ENCODE measurements around the gene B3GNT8. TPM values are rescaled to one million over a fixed set of nuclear protein-coding genes. Genes with fewer than 3 reads are reported as not detected.
"Not testable (repeated sequence)": the region's sequence is repeated elsewhere in the genome, so short reads cannot be mapped to it uniquely, and the experiment has no call there.

The B3GNT8 gene
- total and polyA plus RNA-seq, 2 donors: 0.94 to 4.1 TPM

DNA sequence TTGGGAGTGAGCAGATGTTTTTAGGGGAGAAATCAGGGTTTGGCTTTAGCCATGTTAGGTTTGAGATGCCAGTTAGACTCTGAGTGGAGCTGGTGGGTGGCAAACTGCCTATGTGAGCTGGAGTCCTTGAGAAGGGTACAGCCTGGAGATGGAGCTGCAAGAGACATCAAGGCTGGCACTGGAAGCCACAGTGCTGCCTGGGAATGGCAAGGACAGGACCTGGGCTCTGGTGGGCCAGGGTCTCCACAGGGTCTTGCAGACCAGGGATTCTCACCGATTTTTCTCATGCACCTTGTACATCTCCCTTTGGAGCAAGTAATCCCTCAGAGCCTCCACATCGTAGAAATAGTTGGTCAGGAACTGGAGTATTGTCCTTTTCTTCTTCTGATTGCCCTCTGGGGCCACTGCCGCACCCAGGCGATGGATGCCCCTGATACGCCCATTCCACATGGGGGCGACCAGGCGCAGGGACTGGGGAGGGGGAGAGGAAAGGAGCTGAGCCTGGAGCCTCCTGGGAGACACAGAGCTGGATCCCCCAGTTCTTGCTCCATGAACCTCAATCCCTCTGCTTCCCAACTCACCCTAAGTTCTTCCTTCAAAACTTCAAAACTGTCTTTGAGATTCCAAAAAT lies 10.9 kb upstream of the B3GNT8 start:
- H3K4me3 ChIP-seq (ENCODE audit: low read length in 2 of 2): no peak overlapping the region
- no peak overlapping the region for H3K27ac ChIP-seq (ENCODE audit: low read depth in 1 of 2, low read length in 1 of 2)
- H3K9me3 ChIP-seq (ENCODE audit: control insufficient read depth in 2 of 2, insufficient read depth in 1 of 2, low read length in 1 of 2): no peaks in the 10 kb centered on the region
- H3K4me1 ChIP-seq (ENCODE audit: control insufficient read depth in 2 of 2, insufficient read depth in 2 of 2, low read length in 2 of 2): peaks cover 4 to 13% of the 10 kb centered on the region in 2 donors
- WGBS: 97% methylated on average over 7 of the region's 7 CpGs
- no peak for DNase-seq (ENCODE audit: low read depth in 6 of 9, low spot score in 9 of 9)
- H3K27me3 ChIP-seq (ENCODE audit: control insufficient read depth in 2 of 2, insufficient read depth in 1 of 2, low read length in 1 of 2): no peaks in the 10 kb centered on the region
- H3K36me3 ChIP-seq (ENCODE audit: control insufficient read depth in 2 of 2, insufficient read depth in 2 of 2, low read length in 1 of 2): peaks cover 4 to 18% of the 10 kb centered on the region in 2 donors

DNA sequence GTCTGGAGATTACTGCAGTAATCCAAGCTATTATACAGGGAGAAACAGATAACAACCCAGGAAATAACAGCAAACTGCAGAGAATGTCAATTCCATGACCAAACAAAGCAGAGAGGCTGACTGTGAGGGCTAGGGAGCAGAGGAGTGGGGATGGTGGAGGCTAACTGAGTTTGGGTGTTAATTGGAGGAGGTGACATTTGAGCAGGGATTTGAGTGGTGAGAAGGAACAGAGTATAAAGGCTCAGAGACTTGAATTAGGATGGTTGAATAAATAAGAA lies 9.4 kb upstream of the B3GNT8 start:
- Histone ChIP-seq H3K9me3 (ENCODE audit: control insufficient read depth in 2 of 2, insufficient read depth in 1 of 2, low read length in 1 of 2) (no peaks in the 10 kb centered on the region), H3K4me3 (ENCODE audit: low read length in 2 of 2) (no peak overlapping the region), H3K36me3 (ENCODE audit: control insufficient read depth in 2 of 2, insufficient read depth in 2 of 2, low read length in 1 of 2) (peaks cover 18 to 33% of the 10 kb centered on the region in 2 donors), H3K4me1 (ENCODE audit: control insufficient read depth in 2 of 2, insufficient read depth in 2 of 2, low read length in 2 of 2) (peaks cover 4 to 13% of the 10 kb centered on the region in 2 donors), H3K27ac (ENCODE audit: low read depth in 1 of 2, low read length in 1 of 2) (no peak overlapping the region), H3K27me3 (ENCODE audit: control insufficient read depth in 2 of 2, insufficient read depth in 1 of 2, low read length in 1 of 2) (no peaks in the 10 kb centered on the region)
- DNase-seq (ENCODE audit: low read depth in 6 of 9, low spot score in 9 of 9): no peak

DNA sequence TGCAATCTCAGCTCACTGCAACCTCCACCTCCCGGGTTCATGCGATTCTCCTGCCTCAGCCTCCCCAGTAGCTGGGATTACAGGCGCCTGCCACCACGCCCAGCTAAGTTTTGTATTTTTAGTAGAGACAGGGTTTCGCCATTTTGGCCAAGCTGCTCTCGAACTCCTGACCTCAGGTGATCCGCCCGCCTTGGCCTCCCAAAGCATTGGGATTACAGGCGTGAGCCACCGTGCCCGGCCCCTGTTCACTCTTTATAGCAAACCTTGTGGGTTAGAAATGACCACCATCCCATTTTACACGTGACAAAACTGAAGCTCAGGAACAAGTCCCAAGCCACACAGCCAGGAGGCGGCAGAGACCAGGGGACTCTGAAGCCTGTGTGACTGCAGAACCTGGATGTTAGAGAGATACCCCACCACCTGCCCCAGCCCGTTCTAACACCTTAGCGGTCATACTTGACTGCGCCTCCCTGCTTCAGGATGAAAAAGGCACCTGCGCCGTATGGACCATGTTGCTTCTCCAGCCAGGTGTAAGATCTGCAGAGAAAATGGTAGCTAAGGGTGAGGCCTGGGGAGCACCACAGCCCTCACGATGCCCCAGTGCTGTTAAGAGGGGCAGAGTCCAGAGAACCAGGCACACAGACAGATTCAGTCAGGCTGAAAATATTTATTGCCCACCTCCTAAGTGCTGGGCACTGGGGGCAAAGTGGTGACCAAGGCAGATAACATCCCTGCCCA lies 8.9 kb upstream of the B3GNT8 start:
- Histone ChIP-seq H3K4me3 (ENCODE audit: low read length in 2 of 2) (no peak overlapping the region), H3K27me3 (ENCODE audit: control insufficient read depth in 2 of 2, insufficient read depth in 1 of 2, low read length in 1 of 2) (no peaks in the 10 kb centered on the region), H3K9me3 (ENCODE audit: control insufficient read depth in 2 of 2, insufficient read depth in 1 of 2, low read length in 1 of 2) (no peaks in the 10 kb centered on the region), H3K4me1 (ENCODE audit: control insufficient read depth in 2 of 2, insufficient read depth in 2 of 2, low read length in 2 of 2) (peaks cover 4 to 13% of the 10 kb centered on the region in 2 donors), H3K36me3 (ENCODE audit: control insufficient read depth in 2 of 2, insufficient read depth in 2 of 2, low read length in 1 of 2) (peaks cover 22 to 38% of the 10 kb centered on the region in 2 donors), H3K27ac (ENCODE audit: low read depth in 1 of 2, low read length in 1 of 2) (no peak overlapping the region)
- 98% methylated on average over 19 of the region's 19 CpGs for WGBS
- no peak for DNase-seq (ENCODE audit: low read depth in 6 of 9, low spot score in 9 of 9)

DNA sequence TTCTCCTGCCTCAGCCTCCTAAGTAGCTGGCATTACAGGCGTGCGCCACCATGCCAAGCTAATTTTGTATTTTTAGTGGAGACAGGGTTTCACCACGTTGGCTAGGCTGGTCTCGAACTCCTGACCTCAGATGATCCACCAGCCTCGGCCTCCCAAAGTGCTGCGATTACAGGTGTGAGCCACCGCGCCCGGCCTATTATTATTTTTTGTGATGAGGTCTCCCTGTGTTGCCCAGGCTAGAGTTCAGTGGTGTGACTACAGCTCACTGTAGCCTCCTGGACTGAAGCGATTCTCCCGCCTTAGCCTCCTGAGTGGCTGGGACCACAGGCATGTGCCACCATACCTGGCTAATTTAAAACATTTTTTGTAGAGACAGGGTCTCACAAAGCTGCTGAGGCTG lies 8.2 kb upstream of the B3GNT8 start:
- 98% methylated on average over 11 of the region's 11 CpGs for WGBS
- H3K4me3 ChIP-seq (ENCODE audit: low read length in 2 of 2); H3K9me3 ChIP-seq (ENCODE audit: control insufficient read depth in 2 of 2, insufficient read depth in 1 of 2, low read length in 1 of 2); H3K27ac ChIP-seq (ENCODE audit: low read depth in 1 of 2, low read length in 1 of 2); H3K27me3 ChIP-seq (ENCODE audit: control insufficient read depth in 2 of 2, insufficient read depth in 1 of 2, low read length in 1 of 2); DNase-seq (ENCODE audit: low read depth in 6 of 9, low spot score in 9 of 9): not testable (repeated sequence)
- H3K4me1 ChIP-seq (ENCODE audit: control insufficient read depth in 2 of 2, insufficient read depth in 2 of 2, low read length in 2 of 2): peaks cover 4 to 13% of the 10 kb centered on the region in 2 donors
- H3K36me3 ChIP-seq (ENCODE audit: control insufficient read depth in 2 of 2, insufficient read depth in 2 of 2, low read length in 1 of 2): peaks cover 27 to 40% of the 10 kb centered on the region in 2 donors

DNA sequence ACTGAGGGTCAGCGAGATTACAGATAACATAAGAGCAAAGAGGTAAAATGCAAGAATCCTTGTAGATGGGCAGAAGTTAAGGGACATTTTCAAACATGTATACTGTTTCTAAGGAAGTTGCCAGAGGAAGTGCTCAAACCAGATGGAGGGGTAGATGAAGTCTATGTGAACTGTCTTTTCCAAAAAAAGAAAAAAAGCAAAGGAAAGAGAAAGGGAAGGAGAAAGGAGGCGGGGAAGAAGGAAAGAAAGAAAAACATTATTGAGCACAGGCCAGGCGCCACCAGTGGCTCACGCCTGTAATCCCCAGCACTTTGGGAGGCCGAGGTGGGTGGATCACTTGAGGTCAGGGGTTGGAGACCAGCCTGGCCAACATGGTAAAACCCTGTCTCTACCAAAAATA lies 7.3 kb upstream of the B3GNT8 start:
- peaks cover 27 to 40% of the 10 kb centered on the region in 2 donors for H3K36me3 ChIP-seq (ENCODE audit: control insufficient read depth in 2 of 2, insufficient read depth in 2 of 2, low read length in 1 of 2)
- WGBS: 92% methylated on average over 5 of the region's 5 CpGs

DNA sequence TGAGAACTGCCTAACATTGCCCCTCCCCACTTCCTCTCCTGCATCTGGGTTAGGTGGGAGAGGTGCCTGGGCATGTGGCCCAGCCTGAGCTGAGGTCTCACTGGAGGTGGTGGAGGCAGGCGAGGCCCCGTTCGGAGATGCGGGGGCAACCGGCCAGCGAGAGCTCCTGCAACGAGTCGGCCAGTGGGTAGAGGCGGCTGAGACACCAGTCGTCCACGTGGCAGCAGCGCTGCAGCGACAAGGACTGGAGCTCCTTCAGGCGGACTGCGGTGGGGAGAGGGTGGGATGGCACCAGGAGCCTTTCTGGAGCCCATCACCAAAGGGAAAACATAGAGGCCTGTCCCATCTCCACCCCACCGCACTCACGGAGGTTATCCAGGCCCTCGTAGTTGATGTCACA lies 6.0 kb upstream of the B3GNT8 start:
- Histone ChIP-seq H3K36me3 (ENCODE audit: control insufficient read depth in 2 of 2, insufficient read depth in 2 of 2, low read length in 1 of 2) (peaks cover 29 to 43% of the 10 kb centered on the region in 2 donors), H3K4me3 (ENCODE audit: low read length in 2 of 2) (no peak overlapping the region), H3K27ac (ENCODE audit: low read depth in 1 of 2, low read length in 1 of 2) (no peak overlapping the region), H3K27me3 (ENCODE audit: control insufficient read depth in 2 of 2, insufficient read depth in 1 of 2, low read length in 1 of 2) (no peaks in the 10 kb centered on the region), H3K9me3 (ENCODE audit: control insufficient read depth in 2 of 2, insufficient read depth in 1 of 2, low read length in 1 of 2) (no peaks in the 10 kb centered on the region), H3K4me1 (ENCODE audit: control insufficient read depth in 2 of 2, insufficient read depth in 2 of 2, low read length in 2 of 2) (peaks cover 7 to 10% of the 10 kb centered on the region in 2 donors)
- no peak for DNase-seq (ENCODE audit: low read depth in 6 of 9, low spot score in 9 of 9)
- 97% methylated on average over 18 of the region's 18 CpGs for WGBS

More for the DNA sequence above, 7.3 kb upstream of the B3GNT8 start:
- Histone ChIP-seq H3K27ac (ENCODE audit: low read depth in 1 of 2, low read length in 1 of 2) (no peak overlapping the region), H3K27me3 (ENCODE audit: control insufficient read depth in 2 of 2, insufficient read depth in 1 of 2, low read length in 1 of 2) (no peaks in the 10 kb centered on the region), H3K4me1 (ENCODE audit: control insufficient read depth in 2 of 2, insufficient read depth in 2 of 2, low read length in 2 of 2) (peaks cover 4 to 8% of the 10 kb centered on the region in 2 donors), H3K9me3 (ENCODE audit: control insufficient read depth in 2 of 2, insufficient read depth in 1 of 2, low read length in 1 of 2) (no peaks in the 10 kb centered on the region), H3K4me3 (ENCODE audit: low read length in 2 of 2) (no peak overlapping the region)
- DNase-seq (ENCODE audit: low read depth in 6 of 9, low spot score in 9 of 9): no peak

DNA sequence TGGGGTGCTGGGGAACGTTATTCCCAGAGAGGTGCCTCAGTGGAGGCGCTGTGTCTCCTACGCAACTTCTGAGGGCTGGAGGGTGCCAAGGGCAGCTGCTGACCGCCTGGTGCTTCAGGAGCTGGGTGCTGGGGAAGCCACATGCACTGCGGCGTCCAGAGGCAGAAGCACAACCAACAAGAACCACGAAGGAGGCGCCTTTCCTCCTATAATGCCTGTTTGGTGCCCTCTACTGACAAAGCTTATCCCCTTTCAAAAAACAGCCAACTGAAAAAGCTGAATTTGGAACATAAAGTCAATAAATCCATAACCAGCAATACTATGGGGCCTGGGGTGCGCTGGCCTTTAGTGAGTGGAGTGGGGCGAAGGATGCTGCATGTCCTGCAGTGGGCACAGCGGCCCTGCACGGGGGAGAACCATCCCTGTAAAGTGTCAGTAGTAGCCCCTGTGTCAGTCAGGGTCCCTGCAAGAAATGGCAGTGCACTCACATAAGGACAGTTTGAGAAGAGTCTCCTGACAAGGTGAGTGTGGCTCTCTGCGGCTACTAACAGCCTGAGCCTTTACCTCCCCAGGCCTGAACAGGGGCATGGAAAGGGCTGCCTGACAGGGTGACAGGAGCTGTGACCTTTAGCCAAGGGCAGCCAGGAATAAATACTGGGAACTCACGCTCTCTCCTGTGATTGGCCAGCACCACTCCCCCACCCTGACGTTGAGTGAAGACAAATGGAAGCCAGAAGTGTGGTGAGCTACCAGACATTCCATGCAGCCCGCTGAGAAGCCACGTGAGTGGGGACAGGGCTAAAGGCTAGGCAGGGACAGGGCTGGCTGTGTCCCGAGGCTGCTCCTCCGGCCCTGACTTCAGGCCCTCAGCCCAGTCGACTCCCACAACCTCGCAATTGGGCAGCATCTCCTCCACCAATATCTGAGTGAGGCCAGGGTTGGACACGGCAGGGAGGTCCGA lies 4.5 kb upstream of the B3GNT8 start:
- H3K4me3 ChIP-seq (ENCODE audit: low read length in 2 of 2): no peak overlapping the region
- no peaks in the 10 kb centered on the region for H3K27me3 ChIP-seq (ENCODE audit: control insufficient read depth in 2 of 2, insufficient read depth in 1 of 2, low read length in 1 of 2)
- peaks cover 13 to 22% of the 10 kb centered on the region in 2 donors for H3K4me1 ChIP-seq (ENCODE audit: control insufficient read depth in 2 of 2, insufficient read depth in 2 of 2, low read length in 2 of 2)
- peak in 1 of 9 donors; percentile 19 for DNase-seq (ENCODE audit: low read depth in 6 of 9, low spot score in 9 of 9)
- 87% methylated on average over 23 of the region's 23 CpGs for WGBS
- peaks cover 29 to 39% of the 10 kb centered on the region in 2 donors for H3K36me3 ChIP-seq (ENCODE audit: control insufficient read depth in 2 of 2, insufficient read depth in 2 of 2, low read length in 1 of 2)
- H3K27ac ChIP-seq (ENCODE audit: low read depth in 1 of 2, low read length in 1 of 2): no peak overlapping the region
- H3K9me3 ChIP-seq (ENCODE audit: control insufficient read depth in 2 of 2, insufficient read depth in 1 of 2, low read length in 1 of 2): no peaks in the 10 kb centered on the region

DNA sequence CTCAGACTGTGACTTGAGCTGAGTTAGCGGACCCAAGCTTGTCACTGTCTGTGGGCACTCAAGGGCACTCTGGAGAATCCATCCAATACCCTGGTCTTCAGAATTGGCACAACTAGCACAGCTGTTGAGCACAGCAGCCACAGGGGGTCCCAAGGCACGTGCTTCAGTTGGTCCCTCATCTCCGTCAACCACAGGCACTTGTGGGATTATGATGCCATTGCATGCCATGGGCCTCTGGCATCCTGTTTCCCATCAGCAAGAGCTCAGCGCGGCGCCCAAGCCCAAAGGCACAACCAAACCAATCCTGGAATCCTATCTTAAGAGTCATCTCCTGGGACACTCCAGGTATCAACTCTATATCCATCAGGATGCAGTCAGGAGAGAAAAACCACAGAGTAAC lies 3.7 kb upstream of the B3GNT8 start:
- WGBS: 96% methylated on average over 6 of the region's 6 CpGs
- H3K4me1 ChIP-seq (ENCODE audit: control insufficient read depth in 2 of 2, insufficient read depth in 2 of 2, low read length in 2 of 2): peaks cover 13 to 22% of the 10 kb centered on the region in 2 donors
- H3K27ac ChIP-seq (ENCODE audit: low read depth in 1 of 2, low read length in 1 of 2): no peak overlapping the region

DNA sequence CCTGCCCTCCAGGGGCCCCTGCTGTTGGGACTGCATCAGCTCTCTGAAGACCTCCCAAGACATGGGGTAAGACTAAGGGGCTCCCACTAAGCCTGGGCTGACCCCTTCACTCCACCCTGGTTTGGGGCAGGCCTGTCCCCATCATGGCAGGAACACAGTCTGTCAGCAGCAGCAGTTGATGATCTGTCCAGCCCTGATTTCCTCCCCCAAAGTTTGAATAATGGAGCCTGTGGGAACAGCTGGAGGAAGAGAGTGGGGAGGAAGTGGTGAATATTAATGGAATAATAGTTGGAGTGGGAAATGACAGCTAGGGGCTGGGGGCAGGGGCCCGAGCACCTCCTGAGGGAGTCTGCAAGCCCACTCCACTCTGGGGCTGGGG lies 1.3 kb upstream of the B3GNT8 start:
- no peak for DNase-seq (ENCODE audit: low read depth in 6 of 9, low spot score in 9 of 9)
- no peaks in the 10 kb centered on the region for H3K9me3 ChIP-seq (ENCODE audit: control insufficient read depth in 2 of 2, insufficient read depth in 1 of 2, low read length in 1 of 2)
- peak overlapping the region in 1 of 2 donors; percentile 26 for H3K4me3 ChIP-seq (ENCODE audit: low read length in 2 of 2)
- 50% methylated on average over 1 of the region's 1 CpG for WGBS
- peaks cover 13 to 22% of the 10 kb centered on the region in 2 donors for H3K4me1 ChIP-seq (ENCODE audit: control insufficient read depth in 2 of 2, insufficient read depth in 2 of 2, low read length in 2 of 2)
- no peaks in the 10 kb centered on the region for H3K27me3 ChIP-seq (ENCODE audit: control insufficient read depth in 2 of 2, insufficient read depth in 1 of 2, low read length in 1 of 2)
- no peak overlapping the region for H3K27ac ChIP-seq (ENCODE audit: low read depth in 1 of 2, low read length in 1 of 2)
- H3K36me3 ChIP-seq (ENCODE audit: control insufficient read depth in 2 of 2, insufficient read depth in 2 of 2, low read length in 1 of 2): peaks cover 39 to 54% of the 10 kb centered on the region in 2 donors

More for the DNA sequence above, 3.7 kb upstream of the B3GNT8 start:
- Histone ChIP-seq H3K27me3 (ENCODE audit: control insufficient read depth in 2 of 2, insufficient read depth in 1 of 2, low read length in 1 of 2) (no peaks in the 10 kb centered on the region), H3K4me3 (ENCODE audit: low read length in 2 of 2) (no peak overlapping the region), H3K9me3 (ENCODE audit: control insufficient read depth in 2 of 2, insufficient read depth in 1 of 2, low read length in 1 of 2) (no peaks in the 10 kb centered on the region), H3K36me3 (ENCODE audit: control insufficient read depth in 2 of 2, insufficient read depth in 2 of 2, low read length in 1 of 2) (peaks cover 29 to 40% of the 10 kb centered on the region in 2 donors)
- DNase-seq (ENCODE audit: low read depth in 6 of 9, low spot score in 9 of 9): no peak

Measured in thymus (tissue), 11 donors.